NB4 (cell line): ENCODE measurements around the gene PLOD2.

Experiments
- DNase-seq: peaks from one replicate; pipeline ENCODE4 v3.0.0; 2010; ENCODE audit warnings: low read depth
- H3K4me3 ChIP-seq: one replicate; pipeline ENCODE4 v1.5.1; 2011; ENCODE audit warnings: mild to moderate bottlenecking, low read depth, low read length, moderate library complexity
- MYC ChIP-seq: IDR thresholded peaks from 2 replicates; pipeline ENCODE4 v1.6.1; 2011; ENCODE audit warnings: low read depth, low read length
- POLR2A ChIP-seq: IDR thresholded peaks from 2 replicates; pipeline ENCODE4 v1.6.1; 2011; ENCODE audit warnings: mild to moderate bottlenecking; ENCODE audit not compliant: insufficient read length; ENCODE audit errors: extremely low read depth
- TF ChIP-seq, protein P1 (sequence below): IDR thresholded peaks from one replicate; pipeline ENCODE4 v1.5.1; 2012; ENCODE audit warnings: low read depth, low read length
- TF ChIP-seq, protein P2 (sequence below): IDR thresholded peaks from 2 replicates; pipeline ENCODE4 v1.6.1; 2011; ENCODE audit warnings: low read depth, low read length

The PLOD2 gene

DNA sequence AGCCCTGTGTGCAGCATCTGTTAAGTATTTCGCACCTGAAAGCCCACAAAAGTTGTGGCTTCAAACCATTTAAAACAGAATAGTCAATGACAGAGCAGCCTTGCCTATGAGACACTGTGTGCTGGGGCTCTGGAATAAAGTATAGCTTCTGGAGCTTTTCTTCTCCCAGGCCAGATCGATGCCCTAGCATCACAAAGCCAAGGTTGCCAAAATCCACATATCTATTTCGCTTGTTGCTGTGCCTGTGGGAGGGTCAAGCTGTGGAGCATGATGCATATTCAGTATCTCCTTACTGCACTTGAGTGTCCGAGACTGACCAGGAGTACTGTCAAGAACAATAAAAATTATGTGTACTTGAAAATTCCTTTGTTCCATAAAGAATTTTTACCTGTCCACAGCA is 7.6 kb downstream of the PLOD2 start:
- no peak for DNase-seq
- TF ChIP-seq POLR2A (no peak), MYC (no peak)
- TF ChIP-seq, protein P1, sequence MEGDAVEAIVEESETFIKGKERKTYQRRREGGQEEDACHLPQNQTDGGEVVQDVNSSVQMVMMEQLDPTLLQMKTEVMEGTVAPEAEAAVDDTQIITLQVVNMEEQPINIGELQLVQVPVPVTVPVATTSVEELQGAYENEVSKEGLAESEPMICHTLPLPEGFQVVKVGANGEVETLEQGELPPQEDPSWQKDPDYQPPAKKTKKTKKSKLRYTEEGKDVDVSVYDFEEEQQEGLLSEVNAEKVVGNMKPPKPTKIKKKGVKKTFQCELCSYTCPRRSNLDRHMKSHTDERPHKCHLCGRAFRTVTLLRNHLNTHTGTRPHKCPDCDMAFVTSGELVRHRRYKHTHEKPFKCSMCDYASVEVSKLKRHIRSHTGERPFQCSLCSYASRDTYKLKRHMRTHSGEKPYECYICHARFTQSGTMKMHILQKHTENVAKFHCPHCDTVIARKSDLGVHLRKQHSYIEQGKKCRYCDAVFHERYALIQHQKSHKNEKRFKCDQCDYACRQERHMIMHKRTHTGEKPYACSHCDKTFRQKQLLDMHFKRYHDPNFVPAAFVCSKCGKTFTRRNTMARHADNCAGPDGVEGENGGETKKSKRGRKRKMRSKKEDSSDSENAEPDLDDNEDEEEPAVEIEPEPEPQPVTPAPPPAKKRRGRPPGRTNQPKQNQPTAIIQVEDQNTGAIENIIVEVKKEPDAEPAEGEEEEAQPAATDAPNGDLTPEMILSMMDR = no peak
- TF ChIP-seq, protein P2, sequence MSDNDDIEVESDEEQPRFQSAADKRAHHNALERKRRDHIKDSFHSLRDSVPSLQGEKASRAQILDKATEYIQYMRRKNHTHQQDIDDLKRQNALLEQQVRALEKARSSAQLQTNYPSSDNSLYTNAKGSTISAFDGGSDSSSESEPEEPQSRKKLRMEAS = no peak

DNA sequence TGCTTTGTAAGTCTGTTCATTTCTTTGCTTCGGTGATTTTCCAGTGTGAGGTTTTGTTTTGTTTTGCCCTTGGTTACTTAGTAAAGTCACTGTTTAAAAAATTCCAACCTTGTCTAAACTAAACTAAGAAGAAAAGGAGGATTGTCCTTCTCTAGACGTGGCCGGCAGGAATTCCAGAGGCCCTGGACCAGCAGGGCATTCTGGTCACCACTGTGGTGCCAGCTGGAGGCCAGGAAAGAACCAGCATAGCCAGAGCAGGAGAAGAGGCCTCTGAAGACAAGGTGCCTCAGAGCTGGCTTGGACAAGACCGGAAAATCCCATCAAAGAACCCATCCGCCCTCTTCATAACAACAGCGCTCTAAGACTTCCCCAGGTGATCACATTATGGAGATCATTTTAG is 8.2 kb downstream of the PLOD2 start:
- H3K4me3 ChIP-seq = no peak overlapping the region
- DNase-seq = no peak
- TF ChIP-seq MYC (no peak), POLR2A (no peak)
- TF ChIP-seq, protein P1 = no peak
- TF ChIP-seq, protein P2 = no peak

More for the DNA sequence above, 7.6 kb downstream of the PLOD2 start:
- H3K4me3 ChIP-seq = no peak overlapping the region

DNA sequence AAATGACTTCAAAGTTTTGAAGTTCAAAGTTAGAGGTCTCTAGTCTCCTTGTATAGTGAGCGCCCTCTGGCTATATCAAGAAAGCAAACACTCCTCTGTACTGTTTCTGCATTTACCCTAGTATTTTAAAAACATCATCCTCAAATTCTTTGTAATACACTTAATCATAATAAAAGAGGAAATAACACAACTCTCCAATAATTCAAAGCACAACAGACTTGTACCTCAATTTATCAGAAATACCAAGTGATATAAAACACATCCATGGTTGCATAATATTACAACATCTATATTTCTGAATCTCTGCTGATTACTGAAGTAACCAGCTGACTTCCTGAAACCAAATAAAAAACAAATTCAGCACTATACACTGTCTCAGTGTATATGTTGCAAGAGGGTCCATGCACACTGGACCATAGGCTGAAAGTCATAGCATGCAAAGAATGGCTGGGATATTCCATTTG is 12.5 kb downstream of the PLOD2 start:
- no peak overlapping the region for H3K4me3 ChIP-seq
- TF ChIP-seq, protein P2 = no peak
- TF ChIP-seq, protein P1 = no peak
- TF ChIP-seq MYC = no peak
- no peak for DNase-seq

DNA sequence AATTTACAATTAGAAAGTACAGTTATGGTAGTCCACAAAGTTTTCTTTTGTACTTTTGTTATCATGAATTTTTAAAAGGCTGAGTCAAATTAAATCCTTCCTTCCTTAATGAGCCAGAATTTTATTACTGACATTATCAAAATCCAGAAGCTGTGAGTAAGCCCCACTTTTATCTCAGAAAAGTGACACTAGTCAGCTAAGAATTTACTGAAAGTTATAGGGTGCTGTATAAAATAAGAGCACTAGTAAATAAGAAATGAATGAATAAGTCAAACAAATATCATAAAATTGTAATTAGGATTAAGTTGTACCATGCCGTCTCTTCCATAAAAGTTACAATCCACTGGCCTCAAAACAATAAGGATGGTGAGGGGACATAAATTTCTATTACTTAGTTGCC is 15.3 kb downstream of the PLOD2 start:
- no peak for DNase-seq
- no peak overlapping the region for H3K4me3 ChIP-seq
- no peak for TF ChIP-seq POLR2A
- TF ChIP-seq, protein P2 = no peak
- TF ChIP-seq MYC = no peak
- TF ChIP-seq, protein P1 = no peak

DNA sequence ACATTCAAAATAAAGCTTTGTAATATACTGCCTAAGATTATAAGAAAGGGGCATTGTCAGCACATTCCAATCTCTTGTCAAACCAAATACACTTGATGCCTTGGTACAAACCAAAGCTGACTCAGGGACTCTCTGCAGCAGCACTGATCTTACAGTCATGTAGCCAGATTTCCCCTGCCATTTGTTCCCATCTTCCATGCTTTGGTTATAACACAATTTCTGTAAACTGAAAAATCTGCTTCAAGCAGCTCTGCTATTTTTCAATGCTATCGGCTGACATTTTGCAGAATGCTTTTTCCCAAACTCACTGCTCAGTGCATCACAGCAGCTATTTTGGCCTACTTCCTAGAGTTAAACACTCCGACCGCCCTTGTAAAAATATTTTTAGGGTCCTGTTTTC is 18.2 kb downstream of the PLOD2 start:
- no peak for DNase-seq
- TF ChIP-seq, protein P2 = no peak
- TF ChIP-seq POLR2A = no peak
- TF ChIP-seq, protein P1 = no peak
- no peak for TF ChIP-seq MYC
- H3K4me3 ChIP-seq = no peak overlapping the region

DNA sequence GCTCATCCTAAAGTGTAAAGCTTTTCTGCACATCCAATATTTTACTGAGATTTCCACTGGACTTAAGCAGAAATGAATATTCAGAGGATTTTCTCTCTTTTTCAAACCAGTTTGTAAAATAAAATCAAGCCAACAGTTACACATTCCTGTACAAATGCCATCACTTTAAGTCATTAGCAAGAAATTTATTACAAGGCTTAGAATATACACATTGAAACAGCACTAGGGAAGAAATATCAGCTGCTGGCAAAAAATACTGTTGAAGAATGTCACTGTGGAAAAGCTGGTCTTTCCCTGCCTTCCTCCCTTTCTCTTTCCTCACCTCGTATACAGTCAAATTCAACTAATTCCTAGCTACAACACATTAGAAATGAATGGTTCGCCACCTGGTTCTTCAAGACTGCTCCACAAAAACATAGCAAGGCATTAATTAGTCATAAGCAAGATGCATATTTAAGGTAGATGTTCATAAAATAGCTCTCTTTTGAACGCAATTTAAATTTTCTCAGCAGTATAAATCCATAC is 21.3 kb downstream of the PLOD2 start:
- DNase-seq = no peak
- no peak overlapping the region for H3K4me3 ChIP-seq
- TF ChIP-seq, protein P2 = no peak
- TF ChIP-seq MYC (no peak), POLR2A (no peak)
- TF ChIP-seq, protein P1 = no peak
